DND-41 (cell line): ENCODE data around the gene OR4C11.

ENCODE experiments used
- EZH2 ChIP-seq: IDR thresholded peaks from 3 replicates; pipeline ENCODE4 v1.6.1; 2012; ENCODE audit warnings: borderline replicate concordance, low read depth, mild to moderate bottlenecking, moderate library complexity, low read length, inconsistent platforms; ENCODE audit not compliant: severe bottlenecking
- TF ChIP-seq, protein P1 (sequence below): IDR thresholded peaks from 2 replicates; pipeline ENCODE4 v1.5.1; 2012; ENCODE audit warnings: borderline replicate concordance, low read length, moderate library complexity, mild to moderate bottlenecking; ENCODE audit not compliant: poor library complexity, severe bottlenecking; ENCODE audit errors: extremely low read depth

DNA sequence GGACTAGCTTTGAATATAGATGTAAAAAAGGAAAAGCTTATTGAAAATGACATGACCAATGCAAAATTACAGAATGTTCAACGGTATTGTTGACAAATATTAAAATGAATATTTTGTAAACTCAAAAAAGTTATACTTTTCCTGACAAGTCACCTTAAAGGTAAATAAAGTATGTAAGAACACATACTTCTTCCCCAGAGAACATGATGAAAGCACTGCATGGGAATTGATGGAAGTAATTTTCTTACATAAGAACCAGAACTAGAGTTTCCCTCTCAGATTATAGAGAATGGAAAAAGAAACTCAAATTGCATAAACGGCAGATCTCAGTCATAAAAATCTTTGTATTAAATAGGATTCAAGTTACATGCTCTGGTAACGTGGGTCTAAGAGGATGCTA lies 27.4 kb upstream of the OR4C11 start, which contains the start of gene OR4P4:
- TF ChIP-seq, protein P1, sequence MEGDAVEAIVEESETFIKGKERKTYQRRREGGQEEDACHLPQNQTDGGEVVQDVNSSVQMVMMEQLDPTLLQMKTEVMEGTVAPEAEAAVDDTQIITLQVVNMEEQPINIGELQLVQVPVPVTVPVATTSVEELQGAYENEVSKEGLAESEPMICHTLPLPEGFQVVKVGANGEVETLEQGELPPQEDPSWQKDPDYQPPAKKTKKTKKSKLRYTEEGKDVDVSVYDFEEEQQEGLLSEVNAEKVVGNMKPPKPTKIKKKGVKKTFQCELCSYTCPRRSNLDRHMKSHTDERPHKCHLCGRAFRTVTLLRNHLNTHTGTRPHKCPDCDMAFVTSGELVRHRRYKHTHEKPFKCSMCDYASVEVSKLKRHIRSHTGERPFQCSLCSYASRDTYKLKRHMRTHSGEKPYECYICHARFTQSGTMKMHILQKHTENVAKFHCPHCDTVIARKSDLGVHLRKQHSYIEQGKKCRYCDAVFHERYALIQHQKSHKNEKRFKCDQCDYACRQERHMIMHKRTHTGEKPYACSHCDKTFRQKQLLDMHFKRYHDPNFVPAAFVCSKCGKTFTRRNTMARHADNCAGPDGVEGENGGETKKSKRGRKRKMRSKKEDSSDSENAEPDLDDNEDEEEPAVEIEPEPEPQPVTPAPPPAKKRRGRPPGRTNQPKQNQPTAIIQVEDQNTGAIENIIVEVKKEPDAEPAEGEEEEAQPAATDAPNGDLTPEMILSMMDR, result no peak
- no peak for TF ChIP-seq EZH2
